Common myeloid progenitor, CD34-positive (primary cell): ENCODE data around the gene YARS1.

Experiments used
- CTCF ChIA-PET: fragments of 350-600 bp; sonication (Branson Sonifier 250); formaldehyde crosslinking; loops from one replicate; lab custom pipeline; 2021; ENCODE audit warnings: antibody characterized with exemption; lab: Charles Lee
- POLR2A ChIA-PET: fragments of 350-600 bp; sonication (Branson Sonifier 250); formaldehyde crosslinking; loops from one replicate; lab custom pipeline; 2021; ENCODE audit warnings: antibody characterized with exemption; lab: Charles Lee
- DNase-seq, 3 donors: peaks; one replicate each; pipeline versions ENCODE4 v3.0.0 to v3.0.0-alpha.2; 2013
- H3K27ac ChIP-seq, 2 experiments: 1 replicate in 1 of 2; 2 replicates in 1 of 2; pipeline ENCODE4 v1.7.0; 2013; ENCODE audit warnings: inconsistent platforms in 2 of 2, low read length in 2 of 2, mild to moderate bottlenecking in 2 of 2, low read depth in 1 of 2, moderate library complexity in 1 of 2; ENCODE audit not compliant: severe bottlenecking in 2 of 2, insufficient read depth in 1 of 2, poor library complexity in 1 of 2
- H3K27me3 ChIP-seq, 5 experiments: replicated peaks in 2 of 5; 1 replicate in 3 of 5; 2 replicates in 2 of 5; pipeline versions ENCODE4 v1.6.1 to v1.7.0; 2013; ENCODE audit warnings: low read length in 4 of 5, mild to moderate bottlenecking in 2 of 5, moderate library complexity in 2 of 5, inconsistent platforms in 1 of 5; ENCODE audit not compliant: insufficient read depth in 5 of 5, control insufficient read depth in 4 of 5
- H3K36me3 ChIP-seq, 4 experiments: 1 replicate in 2 of 4; 2 replicates in 2 of 4; pipeline versions ENCODE4 v1.6.1 to v1.7.0; 2013; ENCODE audit warnings: low read length in 3 of 4, control low read depth in 1 of 4, mild to moderate bottlenecking in 1 of 4; ENCODE audit not compliant: control insufficient read depth in 4 of 4, insufficient read depth in 4 of 4
- H3K4me1 ChIP-seq, 4 experiments: 1 replicate in 3 of 4; 2 replicates in 1 of 4; pipeline versions ENCODE4 v1.6.1 to v1.7.1; 2013; ENCODE audit warnings: low read length in 3 of 4, mild to moderate bottlenecking in 3 of 4, control low read depth in 1 of 4, inconsistent platforms in 1 of 4, moderate library complexity in 1 of 4; ENCODE audit not compliant: control insufficient read depth in 4 of 4, insufficient read depth in 4 of 4; ENCODE audit errors: control extremely low read depth in 1 of 4
- H3K4me3 ChIP-seq, 7 experiments: 1 replicate in 4 of 7; 2 replicates in 3 of 7; pipeline versions ENCODE4 v1.5.1 to v1.7.0; 2013; ENCODE audit warnings: mild to moderate bottlenecking in 7 of 7, low read length in 6 of 7, moderate library complexity in 6 of 7, inconsistent platforms in 2 of 7, low read depth in 2 of 7, control low read depth in 1 of 7; ENCODE audit not compliant: insufficient read depth in 4 of 7, control insufficient read depth in 1 of 7; ENCODE audit errors: extremely low read depth in 1 of 7
- H3K9me3 ChIP-seq, 5 experiments: 1 replicate in 4 of 5; 2 replicates in 1 of 5; pipeline versions ENCODE4 v1.6.1 to v1.7.1; 2013; ENCODE audit warnings: low read length in 4 of 5, mild to moderate bottlenecking in 2 of 5, inconsistent platforms in 1 of 5, low read depth in 1 of 5, moderate library complexity in 1 of 5; ENCODE audit not compliant: control insufficient read depth in 4 of 5, insufficient read depth in 2 of 5; ENCODE audit errors: control extremely low read depth in 1 of 5
- WGBS: methylation state at CpG from one replicate; pipeline ENCODE4 v1.1.5; 2013; ENCODE audit not compliant: insufficient coverage; 5-methylcytosine and 5-hydroxymethylcytosine counted together

YARS1 gene

GRCh38 chr1:32817815-32818786 is 943 bp upstream of the YARS1 start:
- Histone ChIP-seq H3K36me3 (peaks cover 0 to 15% (median 0%) of the 10 kb centered on the region in 4 experiments), H3K27ac (peak overlapping the region; percentile 77 to 92), H3K4me3 (peak overlapping the region; percentile 82 to 98 (median 92)), H3K27me3 (no peaks in the 10 kb centered on the region), H3K9me3 (no peaks in the 10 kb centered on the region), H3K4me1 (peaks cover 18 to 60% (median 36%) of the 10 kb centered on the region in 4 experiments)
- ChIA-PET CTCF (interaction anchor here (0.6 to 1.1 kb wide), 2 partner anchors 11 to 14 kb away, joined by 3 read pairs; no protein-coding TSS in a partner anchor), POLR2A (no interaction called here)
- 4% methylated on average over 37 of the region's 51 CpGs for WGBS
- DNase-seq, result peak; percentile 17 to 47 (median 32)

GRCh38 chr1:32816676-32817158 is 441 bp downstream of the YARS1 start:
- Histone ChIP-seq H3K27ac (peak overlapping the region; percentile 97 to 100), H3K4me3 (peak overlapping the region; percentile 91 to 100 (median 96)), H3K4me1 (peaks cover 18 to 55% (median 32%) of the 10 kb centered on the region in 4 experiments), H3K36me3 (peaks cover 0 to 18% (median 0%) of the 10 kb centered on the region in 4 experiments), H3K27me3 (no peaks in the 10 kb centered on the region), H3K9me3 (no peaks in the 10 kb centered on the region)
- ChIA-PET POLR2A (interaction anchor here (1.0 kb wide), 1 partner anchor 160 kb away, joined by 3 read pairs; no protein-coding TSS in a partner anchor), CTCF (interaction anchor here (1.1 kb wide), 1 partner anchor 12 kb away, joined by 3 read pairs; no protein-coding TSS in a partner anchor)
- peak in 2 of 3 donors; percentile 10 to 26 for DNase-seq
- 0% methylated on average over 11 of the region's 15 CpGs for WGBS

GRCh38 chr1:32813941-32814739 is 3.0 kb downstream of the YARS1 start:
- H3K4me3 ChIP-seq, result no peak overlapping the region
- WGBS, result 95% methylated on average over 11 of the region's 11 CpGs
- H3K27ac ChIP-seq, result peak overlapping the region in 1 of 2 experiments; percentile 100
- ChIA-PET CTCF (no interaction called here), POLR2A (interaction anchor here (1.5 kb wide), 1 partner anchor 9 kb away, joined by 3 read pairs; no protein-coding TSS in a partner anchor)
- H3K9me3 ChIP-seq, result no peaks in the 10 kb centered on the region
- no peaks in the 10 kb centered on the region for H3K27me3 ChIP-seq
- H3K36me3 ChIP-seq, result peaks cover 1 to 40% (median 15%) of the 10 kb centered on the region in 4 experiments
- H3K4me1 ChIP-seq, result peaks cover 11 to 39% (median 24%) of the 10 kb centered on the region in 4 experiments
- DNase-seq, result no peak

GRCh38 chr1:32811917-32812316 is 5.2 kb downstream of the YARS1 start:
- no peak for DNase-seq
- WGBS, result 100% methylated on average over 3 of the region's 3 CpGs
- Histone ChIP-seq H3K36me3 (peaks cover 11 to 57% (median 25%) of the 10 kb centered on the region in 4 experiments), H3K4me3 (no peak overlapping the region), H3K27me3 (no peaks in the 10 kb centered on the region), H3K4me1 (peaks cover 4 to 27% (median 12%) of the 10 kb centered on the region in 4 experiments), H3K9me3 (no peaks in the 10 kb centered on the region), H3K27ac (peak overlapping the region in 1 of 2 experiments; percentile 32)
- ChIA-PET POLR2A (no interaction called here), CTCF (interaction anchor here (0.6 to 1.6 kb wide), 2 partner anchors 49 to 63 kb away, joined by 3 read pairs; no protein-coding TSS in a partner anchor)

GRCh38 chr1:32811265-32811664 is 5.9 kb downstream of the YARS1 start:
- POLR2A ChIA-PET, result no interaction called here
- Histone ChIP-seq H3K27me3 (no peaks in the 10 kb centered on the region), H3K36me3 (peaks cover 14 to 64% (median 31%) of the 10 kb centered on the region in 4 experiments), H3K4me3 (no peak overlapping the region), H3K9me3 (no peaks in the 10 kb centered on the region), H3K4me1 (peaks cover 4 to 20% (median 11%) of the 10 kb centered on the region in 4 experiments), H3K27ac (no peak overlapping the region)
- 97% methylated on average over 9 of the region's 9 CpGs for WGBS
- CTCF ChIA-PET, result interaction anchor here (0.6 to 1.6 kb wide), 3 partner anchors 13 to 64 kb away, joined by 3 to 5 read pairs (median 3); no protein-coding TSS in a partner anchor
- no peak for DNase-seq

- POLR2A ChIA-PET, result no interaction called here
- CTCF ChIA-PET, result interaction anchor here (0.7 to 1.6 kb wide), 3 partner anchors 14 to 98 kb away, joined by 3 to 5 read pairs (median 3); no protein-coding TSS in a partner anchor
- H3K36me3 ChIP-seq, result peaks cover 18 to 67% (median 37%) of the 10 kb centered on the region in 4 experiments
These were observed 6.8 kb downstream of the YARS1 start for GRCh38 chr1:32810358-32810757.

More at GRCh38 chr1:32810358-32810757, 6.8 kb downstream of the YARS1 start:
- H3K4me1 ChIP-seq, result peaks cover 2 to 11% (median 5%) of the 10 kb centered on the region in 4 experiments
- 100% methylated on average over 4 of the region's 5 CpGs for WGBS
- H3K27ac ChIP-seq, result no peak overlapping the region
- no peaks in the 10 kb centered on the region for H3K27me3 ChIP-seq
- DNase-seq, result no peak
- no peak overlapping the region for H3K4me3 ChIP-seq
- H3K9me3 ChIP-seq, result no peaks in the 10 kb centered on the region
